Sigmoid colon (tissue), 7 donors: ENCODE measurements around the gene NYNRIN. TPM values are rescaled to one million over a fixed set of nuclear protein-coding genes. Genes with fewer than 3 reads are reported as not detected.

Experiments
- DNase-seq: peaks from one replicate; pipeline ENCODE4 v3.0.0-alpha.2; 2019
- H3K27ac ChIP-seq, 4 donors: fragments of 200-600 bp; sonication (generic); one replicate each; pipeline ENCODE4 v1.5.1; 2016 to 2019; ENCODE audit warnings: mild to moderate bottlenecking in 1 of 4
- H3K27me3 ChIP-seq, 3 donors: fragments of 200-600 bp; sonication (generic); one replicate each; pipeline ENCODE4 v1.5.1; 2019; ENCODE audit warnings: mild to moderate bottlenecking in 1 of 3
- H3K36me3 ChIP-seq, 4 donors: fragments of 200-600 bp; sonication (generic); one replicate each; pipeline ENCODE4 v1.5.1; 2016 to 2019
- H3K4me1 ChIP-seq, 4 donors: fragments of 200-600 bp; sonication (generic); one replicate each; pipeline ENCODE4 v1.5.1; 2017 to 2019
- H3K4me3 ChIP-seq, 4 donors: fragments of 200-600 bp; sonication (generic); one replicate each; pipeline ENCODE4 v1.5.1; 2017 to 2019; ENCODE audit warnings: mild to moderate bottlenecking in 2 of 4, moderate library complexity in 1 of 4
- H3K9me3 ChIP-seq, 4 donors: fragments of 200-600 bp in 3 of 4; sonication (generic) in 3 of 4; one replicate each; pipeline versions ENCODE4 v1.5.1 to v1.6.1; 2013 to 2019
- CTCF ChIP-seq, 4 experiments: fragments of 450-650 bp in 3 of 4; fragments of 200-600 bp in 1 of 4; IDR thresholded peaks; one replicate each; pipeline ENCODE4 v1.5.1; 2016 to 2019; ENCODE audit warnings: antibody characterized with exemption in 4 of 4, mild to moderate bottlenecking in 3 of 4, moderate library complexity in 2 of 4
- EP300 ChIP-seq, 4 donors: sonication (generic); formaldehyde crosslinking; IDR thresholded peaks; one replicate each; pipeline ENCODE4 v1.6.1; 2017; ENCODE audit warnings: antibody characterized with exemption in 4 of 4
- POLR2A ChIP-seq, 2 donors: fragments of 450-650 bp; IDR thresholded peaks; one replicate each; pipeline ENCODE4 v1.6.1; 2016; ENCODE audit warnings: antibody characterized with exemption in 2 of 2, mild to moderate bottlenecking in 2 of 2, moderate library complexity in 2 of 2
- POLR2AphosphoS5 ChIP-seq, 4 donors: sonication (generic); formaldehyde crosslinking; IDR thresholded peaks; one replicate each; pipeline ENCODE4 v1.6.1; 2017; ENCODE audit warnings: antibody characterized with exemption in 4 of 4
- WGBS, 2 donors: extraction: QIAGEN DNeasy Blood & Tissue Kit; methylation state at CpG; one replicate each; pipeline ENCODE4 v1.1.7; 2013; 5-methylcytosine and 5-hydroxymethylcytosine counted together
- intact Hi-C: fragments of 100-400 bp; cut with DNase I; formaldehyde crosslinking; loops from one replicate; pipeline ENCODE4 v1.15.1; 2023
- polyA plus RNA-seq, 3 donors: library from polyadenylated mRNA; stranded (reverse); fragments of 200-250 nt; gene quantifications; one replicate each; pipeline ENCODE4 v1.2.3, GENCODE V29; 2013
- total RNA-seq, 4 donors: library from RNA; depleted of rRNA; stranded (reverse); fragments of >200 nt; gene quantifications; one replicate each; pipeline ENCODE4 v1.1.0, GENCODE V29; 2016
- donor health status: healthy with polysubstance abuse.
- donor health status: Bipolar disorder and iron deficiency.
- donor health status: healthy.

NYNRIN gene
- total and polyA plus RNA-seq, 7 donors = 0.60 to 17.4 (median 6.8) TPM

- DNase-seq = no peak
- intact Hi-C loops = no loop called here
- Histone ChIP-seq H3K27me3 (no peaks in the 10 kb centered on the region), H3K27ac (no peak overlapping the region), H3K4me3 (no peak overlapping the region), H3K9me3 (no peaks in the 10 kb centered on the region), H3K36me3 (no peaks in the 10 kb centered on the region), H3K4me1 (no peaks in the 10 kb centered on the region)
- TF ChIP-seq CTCF (IDR thresholded peaks at IDR 0.05) (no peak), POLR2AphosphoS5 (IDR thresholded peaks at IDR 0.05) (no peak), POLR2A (IDR thresholded peaks at IDR 0.05) (no peak), EP300 (IDR thresholded peaks at IDR 0.05) (no peak)
- 48 to 80% methylated on average over 2 of the region's 2 CpGs for WGBS, 2 donors
Observed at GRCh38 chr14:24388474-24389179, 10.2 kb upstream of the NYNRIN start.

- TF ChIP-seq POLR2A (IDR thresholded peaks at IDR 0.05) = no peak
- no peak for TF ChIP-seq CTCF (IDR thresholded peaks at IDR 0.05)
- TF ChIP-seq POLR2AphosphoS5 (IDR thresholded peaks at IDR 0.05) = no peak
- TF ChIP-seq EP300 (IDR thresholded peaks at IDR 0.05) = no peak
- Histone ChIP-seq H3K27ac (no peak overlapping the region), H3K36me3 (no peaks in the 10 kb centered on the region), H3K4me3 (no peak overlapping the region), H3K27me3 (no peaks in the 10 kb centered on the region), H3K9me3 (no peaks in the 10 kb centered on the region), H3K4me1 (no peaks in the 10 kb centered on the region)
- intact Hi-C loops = no loop called here
- DNase-seq = no peak
- WGBS, 2 donors = 75% methylated on average over 11 of the region's 11 CpGs
Observed at GRCh38 chr14:24389226-24389848, 9.5 kb upstream of the NYNRIN start.

- WGBS, 2 donors = 45 to 54% methylated on average over 6 of the region's 6 CpGs
- intact Hi-C loops = no loop called here
Observed at GRCh38 chr14:24390701-24391468, 7.9 kb upstream of the NYNRIN start.

More at GRCh38 chr14:24390701-24391468, 7.9 kb upstream of the NYNRIN start:
- no peak for DNase-seq
- Histone ChIP-seq H3K27ac (no peak overlapping the region), H3K9me3 (no peaks in the 10 kb centered on the region), H3K36me3 (no peaks in the 10 kb centered on the region), H3K4me3 (no peak overlapping the region), H3K27me3 (no peaks in the 10 kb centered on the region), H3K4me1 (no peaks in the 10 kb centered on the region)
- TF ChIP-seq EP300 (IDR thresholded peaks at IDR 0.05) (no peak), POLR2A (IDR thresholded peaks at IDR 0.05) (no peak), CTCF (IDR thresholded peaks at IDR 0.05) (no peak), POLR2AphosphoS5 (IDR thresholded peaks at IDR 0.05) (no peak)
